HepG2 (cell line): ENCODE measurements around the gene PCBP1. TPM values are rescaled to one million over a fixed set of nuclear protein-coding genes. Genes with fewer than 3 reads are reported as not detected.
A peak's percentile ranks its signal among the peaks of the same experiment; 100 is the strongest.

Experiments
- ATF7 ChIP-seq, 2 experiments: fragments of 450-650 bp in 1 of 2; sonication (generic) in 1 of 2; formaldehyde crosslinking in 1 of 2; IDR thresholded peaks; 2 replicates each; pipeline versions ENCODE4 v1.4.0 to v1.6.1; 2016 to 2020; ENCODE audit warnings: antibody characterized with exemption in 1 of 2, mild to moderate bottlenecking in 1 of 2, missing genetic modification reagents in 1 of 2
- GABPA ChIP-seq, 2 experiments: IDR thresholded peaks; 2 replicates each; pipeline ENCODE4 v1.6.1; 2011 to 2016; ENCODE audit warnings: low read depth in 2 of 2, low read length in 1 of 2, missing biosample characterization in 1 of 2, missing genetic modification characterization in 1 of 2
- NR2F1 ChIP-seq, 2 experiments: fragments of 450-650 bp in 1 of 2; formaldehyde crosslinking in 1 of 2; IDR thresholded peaks; 2 replicates each; pipeline versions ENCODE4 v1.5.0 to v1.6.1; 2016 to 2020; ENCODE audit warnings: mild to moderate bottlenecking in 1 of 2, missing compliant biosample characterization in 1 of 2, missing genetic modification reagents in 1 of 2, moderate library complexity in 1 of 2
- ONECUT2 ChIP-seq: sonication (generic); formaldehyde crosslinking; IDR thresholded peaks from 2 replicates; pipeline ENCODE4 v1.4.0; 2020; ENCODE audit warnings: missing genetic modification reagents
- PHF8 ChIP-seq: sonication (generic); formaldehyde crosslinking; IDR thresholded peaks from 2 replicates; pipeline ENCODE4 v1.5.0; 2020; ENCODE audit warnings: missing genetic modification reagents
- RXRB ChIP-seq: IDR thresholded peaks from 2 replicates; pipeline ENCODE4 v1.6.1; 2016; ENCODE audit warnings: borderline replicate concordance, missing genetic modification reagents, missing compliant biosample characterization
- THAP11 ChIP-seq: IDR thresholded peaks from 2 replicates; pipeline ENCODE4 v1.6.1; 2016; ENCODE audit warnings: missing biosample characterization, missing genetic modification reagents
- ZNF724P ChIP-seq: sonication (generic); formaldehyde crosslinking; IDR thresholded peaks from 2 replicates; pipeline ENCODE4 v1.8.0; 2022; ENCODE audit warnings: missing genetic modification reagents, borderline replicate concordance
- polyA plus RNA-seq, 8 experiments: library from polyadenylated mRNA; depleted of rRNA in 3 of 8; stranded (reverse) in 7 of 8; unstranded in 1 of 8; fragments of >200 nt; fragmentation: Illumina TruSeq in 4 of 8; extraction: Trizol in 4 of 8; gene quantifications; 2 replicates each; pipeline versions ENCODE4 v1.2.1 to v1.2.3, GENCODE V29; 2011 to 2016; ENCODE audit warnings: low read depth in 4 of 8, missing spikeins in 1 of 8, mixed read lengths in 1 of 8; ENCODE audit not compliant: insufficient read depth in 1 of 8
- total RNA-seq, 5 experiments: library from RNA; depleted of rRNA; stranded (reverse); fragments of >200 nt; fragmentation: Illumina TruSeq; extraction: Trizol; gene quantifications; 2 replicates each; pipeline ENCODE4 v1.2.3, GENCODE V29; 2016; ENCODE audit warnings: low read depth in 1 of 5
- TF ChIP-seq, protein P1 (sequence below): IDR thresholded peaks from 2 replicates; pipeline ENCODE4 v1.6.1; 2016; ENCODE audit warnings: low read depth, control low read depth
- TF ChIP-seq, protein P2 (sequence below): sonication (generic); formaldehyde crosslinking; IDR thresholded peaks from 2 replicates; pipeline ENCODE4 v1.5.0; 2020; ENCODE audit warnings: missing genetic modification reagents, mild to moderate bottlenecking, borderline replicate concordance
- TF ChIP-seq, protein P3 (sequence below): sonication (generic); formaldehyde crosslinking; conservative IDR thresholded peaks from 2 replicates; pipeline ENCODE4 v1.8.0; 2022; ENCODE audit warnings: low read depth, missing genetic modification reagents
- TF ChIP-seq, protein P4 (sequence below): sonication (generic); formaldehyde crosslinking; IDR thresholded peaks from 2 replicates; pipeline ENCODE4 v1.4.0; 2020; ENCODE audit warnings: missing genetic modification reagents
- TF ChIP-seq, protein P5 (sequence below): sonication (generic); formaldehyde crosslinking; IDR thresholded peaks from 2 replicates; pipeline ENCODE4 v1.4.0; 2020; ENCODE audit warnings: mild to moderate bottlenecking, missing genetic modification reagents, borderline replicate concordance

PCBP1 gene
- total and polyA plus RNA-seq, 2 of the 13 experiments (the other 11 are each of a cell fraction or from before 2014, with no cell fraction given), result 32.0 to 137 TPM

DNA sequence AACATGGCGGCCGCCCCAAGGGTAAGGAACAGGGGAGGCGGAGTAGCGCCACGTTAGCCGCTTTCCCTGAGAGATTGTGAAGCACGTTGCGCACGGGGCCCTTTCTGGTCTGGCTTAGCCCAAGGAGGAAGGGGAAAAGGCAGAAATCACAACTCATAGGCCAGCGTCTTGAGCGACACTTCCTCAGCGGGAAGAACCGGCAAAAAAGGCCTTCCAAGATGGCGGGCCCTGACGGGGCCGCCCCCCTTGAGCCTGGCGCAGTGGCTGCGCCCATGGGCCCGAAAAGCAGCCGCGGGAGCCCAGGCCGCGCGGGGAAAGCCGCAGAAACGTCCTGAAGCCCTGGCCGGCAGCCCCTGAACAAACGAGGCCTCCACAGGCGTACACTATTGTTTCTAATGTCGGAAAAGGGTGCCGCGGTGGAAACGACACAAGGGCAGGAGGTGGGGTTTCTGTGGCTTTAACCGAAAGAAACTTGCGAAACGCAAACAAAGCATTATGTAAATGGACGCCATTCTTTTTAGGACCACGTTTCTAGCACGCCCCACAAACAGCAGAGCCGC is 919 bp upstream of the PCBP1 start (continued):
- TF ChIP-seq, protein P1, sequence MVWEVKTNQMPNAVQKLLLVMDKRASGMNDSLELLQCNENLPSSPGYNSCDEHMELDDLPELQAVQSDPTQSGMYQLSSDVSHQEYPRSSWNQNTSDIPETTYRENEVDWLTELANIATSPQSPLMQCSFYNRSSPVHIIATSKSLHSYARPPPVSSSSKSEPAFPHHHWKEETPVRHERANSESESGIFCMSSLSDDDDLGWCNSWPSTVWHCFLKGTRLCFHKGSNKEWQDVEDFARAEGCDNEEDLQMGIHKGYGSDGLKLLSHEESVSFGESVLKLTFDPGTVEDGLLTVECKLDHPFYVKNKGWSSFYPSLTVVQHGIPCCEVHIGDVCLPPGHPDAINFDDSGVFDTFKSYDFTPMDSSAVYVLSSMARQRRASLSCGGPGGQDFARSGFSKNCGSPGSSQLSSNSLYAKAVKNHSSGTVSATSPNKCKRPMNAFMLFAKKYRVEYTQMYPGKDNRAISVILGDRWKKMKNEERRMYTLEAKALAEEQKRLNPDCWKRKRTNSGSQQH, result 0 out of 2 replicates have a peak, but pooled peaks have one; percentile 18
- no peak for TF ChIP-seq GABPA (IDR thresholded peaks at IDR 0.05; ENCODE audit: low read depth, low read length)
- peak; percentile 26; the same call in 1 of the 2 replicates for TF ChIP-seq GABPA (CRISPR knock-in tag; IDR thresholded peaks at IDR 0.05; ENCODE audit: low read depth)
- TF ChIP-seq ZNF724P (CRISPR knock-in tag), result 0 out of 2 replicates have a peak, but pooled peaks have one; percentile 68
- TF ChIP-seq, protein P2, sequence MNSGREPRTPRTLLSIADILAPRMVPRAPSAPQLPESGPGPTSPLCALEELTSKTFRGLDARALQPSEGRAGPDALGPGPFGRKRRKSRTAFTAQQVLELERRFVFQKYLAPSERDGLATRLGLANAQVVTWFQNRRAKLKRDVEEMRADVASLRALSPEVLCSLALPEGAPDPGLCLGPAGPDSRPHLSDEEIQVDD, result peak; percentile 24; the same call in 1 of the 2 replicates
- TF ChIP-seq, protein P3, sequence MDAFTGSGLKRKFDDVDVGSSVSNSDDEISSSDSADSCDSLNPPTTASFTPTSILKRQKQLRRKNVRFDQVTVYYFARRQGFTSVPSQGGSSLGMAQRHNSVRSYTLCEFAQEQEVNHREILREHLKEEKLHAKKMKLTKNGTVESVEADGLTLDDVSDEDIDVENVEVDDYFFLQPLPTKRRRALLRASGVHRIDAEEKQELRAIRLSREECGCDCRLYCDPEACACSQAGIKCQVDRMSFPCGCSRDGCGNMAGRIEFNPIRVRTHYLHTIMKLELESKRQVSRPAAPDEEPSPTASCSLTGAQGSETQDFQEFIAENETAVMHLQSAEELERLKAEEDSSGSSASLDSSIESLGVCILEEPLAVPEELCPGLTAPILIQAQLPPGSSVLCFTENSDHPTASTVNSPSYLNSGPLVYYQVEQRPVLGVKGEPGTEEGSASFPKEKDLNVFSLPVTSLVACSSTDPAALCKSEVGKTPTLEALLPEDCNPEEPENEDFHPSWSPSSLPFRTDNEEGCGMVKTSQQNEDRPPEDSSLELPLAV (CRISPR knock-in tag), result no peak; the same call in 1 of the 2 replicates
- TF ChIP-seq PHF8, result peak; percentile 83
- TF ChIP-seq, protein P4, sequence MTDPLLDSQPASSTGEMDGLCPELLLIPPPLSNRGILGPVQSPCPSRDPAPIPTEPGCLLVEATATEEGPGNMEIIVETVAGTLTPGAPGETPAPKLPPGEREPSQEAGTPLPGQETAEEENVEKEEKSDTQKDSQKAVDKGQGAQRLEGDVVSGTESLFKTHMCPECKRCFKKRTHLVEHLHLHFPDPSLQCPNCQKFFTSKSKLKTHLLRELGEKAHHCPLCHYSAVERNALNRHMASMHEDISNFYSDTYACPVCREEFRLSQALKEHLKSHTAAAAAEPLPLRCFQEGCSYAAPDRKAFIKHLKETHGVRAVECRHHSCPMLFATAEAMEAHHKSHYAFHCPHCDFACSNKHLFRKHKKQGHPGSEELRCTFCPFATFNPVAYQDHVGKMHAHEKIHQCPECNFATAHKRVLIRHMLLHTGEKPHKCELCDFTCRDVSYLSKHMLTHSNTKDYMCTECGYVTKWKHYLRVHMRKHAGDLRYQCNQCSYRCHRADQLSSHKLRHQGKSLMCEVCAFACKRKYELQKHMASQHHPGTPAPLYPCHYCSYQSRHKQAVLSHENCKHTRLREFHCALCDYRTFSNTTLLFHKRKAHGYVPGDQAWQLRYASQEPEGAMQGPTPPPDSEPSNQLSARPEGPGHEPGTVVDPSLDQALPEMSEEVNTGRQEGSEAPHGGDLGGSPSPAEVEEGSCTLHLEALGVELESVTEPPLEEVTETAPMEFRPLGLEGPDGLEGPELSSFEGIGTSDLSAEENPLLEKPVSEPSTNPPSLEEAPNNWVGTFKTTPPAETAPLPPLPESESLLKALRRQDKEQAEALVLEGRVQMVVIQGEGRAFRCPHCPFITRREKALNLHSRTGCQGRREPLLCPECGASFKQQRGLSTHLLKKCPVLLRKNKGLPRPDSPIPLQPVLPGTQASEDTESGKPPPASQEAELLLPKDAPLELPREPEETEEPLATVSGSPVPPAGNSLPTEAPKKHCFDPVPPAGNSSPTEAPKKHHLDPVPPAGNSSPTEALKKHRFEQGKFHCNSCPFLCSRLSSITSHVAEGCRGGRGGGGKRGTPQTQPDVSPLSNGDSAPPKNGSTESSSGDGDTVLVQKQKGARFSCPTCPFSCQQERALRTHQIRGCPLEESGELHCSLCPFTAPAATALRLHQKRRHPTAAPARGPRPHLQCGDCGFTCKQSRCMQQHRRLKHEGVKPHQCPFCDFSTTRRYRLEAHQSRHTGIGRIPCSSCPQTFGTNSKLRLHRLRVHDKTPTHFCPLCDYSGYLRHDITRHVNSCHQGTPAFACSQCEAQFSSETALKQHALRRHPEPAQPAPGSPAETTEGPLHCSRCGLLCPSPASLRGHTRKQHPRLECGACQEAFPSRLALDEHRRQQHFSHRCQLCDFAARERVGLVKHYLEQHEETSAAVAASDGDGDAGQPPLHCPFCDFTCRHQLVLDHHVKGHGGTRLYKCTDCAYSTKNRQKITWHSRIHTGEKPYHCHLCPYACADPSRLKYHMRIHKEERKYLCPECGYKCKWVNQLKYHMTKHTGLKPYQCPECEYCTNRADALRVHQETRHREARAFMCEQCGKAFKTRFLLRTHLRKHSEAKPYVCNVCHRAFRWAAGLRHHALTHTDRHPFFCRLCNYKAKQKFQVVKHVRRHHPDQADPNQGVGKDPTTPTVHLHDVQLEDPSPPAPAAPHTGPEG (CRISPR knock-in tag), result no peak; the same call in 1 of the 2 replicates
- peak; percentile 84 for TF ChIP-seq THAP11 (CRISPR knock-in tag)
- TF ChIP-seq, protein P5, sequence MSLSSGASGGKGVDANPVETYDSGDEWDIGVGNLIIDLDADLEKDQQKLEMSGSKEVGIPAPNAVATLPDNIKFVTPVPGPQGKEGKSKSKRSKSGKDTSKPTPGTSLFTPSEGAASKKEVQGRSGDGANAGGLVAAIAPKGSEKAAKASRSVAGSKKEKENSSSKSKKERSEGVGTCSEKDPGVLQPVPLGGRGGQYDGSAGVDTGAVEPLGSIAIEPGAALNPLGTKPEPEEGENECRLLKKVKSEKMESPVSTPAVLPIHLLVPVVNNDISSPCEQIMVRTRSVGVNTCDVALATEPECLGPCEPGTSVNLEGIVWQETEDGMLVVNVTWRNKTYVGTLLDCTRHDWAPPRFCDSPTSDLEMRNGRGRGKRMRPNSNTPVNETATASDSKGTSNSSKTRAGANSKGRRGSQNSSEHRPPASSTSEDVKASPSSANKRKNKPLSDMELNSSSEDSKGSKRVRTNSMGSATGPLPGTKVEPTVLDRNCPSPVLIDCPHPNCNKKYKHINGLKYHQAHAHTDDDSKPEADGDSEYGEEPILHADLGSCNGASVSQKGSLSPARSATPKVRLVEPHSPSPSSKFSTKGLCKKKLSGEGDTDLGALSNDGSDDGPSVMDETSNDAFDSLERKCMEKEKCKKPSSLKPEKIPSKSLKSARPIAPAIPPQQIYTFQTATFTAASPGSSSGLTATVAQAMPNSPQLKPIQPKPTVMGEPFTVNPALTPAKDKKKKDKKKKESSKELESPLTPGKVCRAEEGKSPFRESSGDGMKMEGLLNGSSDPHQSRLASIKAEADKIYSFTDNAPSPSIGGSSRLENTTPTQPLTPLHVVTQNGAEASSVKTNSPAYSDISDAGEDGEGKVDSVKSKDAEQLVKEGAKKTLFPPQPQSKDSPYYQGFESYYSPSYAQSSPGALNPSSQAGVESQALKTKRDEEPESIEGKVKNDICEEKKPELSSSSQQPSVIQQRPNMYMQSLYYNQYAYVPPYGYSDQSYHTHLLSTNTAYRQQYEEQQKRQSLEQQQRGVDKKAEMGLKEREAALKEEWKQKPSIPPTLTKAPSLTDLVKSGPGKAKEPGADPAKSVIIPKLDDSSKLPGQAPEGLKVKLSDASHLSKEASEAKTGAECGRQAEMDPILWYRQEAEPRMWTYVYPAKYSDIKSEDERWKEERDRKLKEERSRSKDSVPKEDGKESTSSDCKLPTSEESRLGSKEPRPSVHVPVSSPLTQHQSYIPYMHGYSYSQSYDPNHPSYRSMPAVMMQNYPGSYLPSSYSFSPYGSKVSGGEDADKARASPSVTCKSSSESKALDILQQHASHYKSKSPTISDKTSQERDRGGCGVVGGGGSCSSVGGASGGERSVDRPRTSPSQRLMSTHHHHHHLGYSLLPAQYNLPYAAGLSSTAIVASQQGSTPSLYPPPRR (CRISPR knock-in tag), result peak; percentile 76
- TF ChIP-seq RXRB (CRISPR knock-in tag), result peak; percentile 30; the same call in 1 of the 2 replicates
- TF ChIP-seq ATF7 (IDR thresholded peaks at IDR 0.05), result no peak
- TF ChIP-seq ATF7 (CRISPR knock-in tag; IDR thresholded peaks at IDR 0.05), result peak; percentile 73; the same call in 1 of the 2 replicates
- peak in 1 of 2 experiments; percentile 30; a peak in 2 of 4 replicates for TF ChIP-seq NR2F1 (CRISPR knock-in tag; IDR thresholded peaks at IDR 0.05)
- TF ChIP-seq ONECUT2 (CRISPR knock-in tag), result no peak
